Measurements from ENCODE around the gene NBPF9. TPM values are rescaled to one million over a fixed set of nuclear protein-coding genes. Genes with fewer than 3 reads are reported as not detected.
A peak's percentile ranks its signal among the peaks of the same experiment; 100 is the strongest.
"Not testable (repeated sequence)": the region's sequence is repeated elsewhere in the genome, so short reads cannot be mapped to it uniquely, and the experiment has no call there.

The NBPF9 gene
- total RNA-seq, 1 experiment from 2014 or later, result 4.5 TPM

DNA sequence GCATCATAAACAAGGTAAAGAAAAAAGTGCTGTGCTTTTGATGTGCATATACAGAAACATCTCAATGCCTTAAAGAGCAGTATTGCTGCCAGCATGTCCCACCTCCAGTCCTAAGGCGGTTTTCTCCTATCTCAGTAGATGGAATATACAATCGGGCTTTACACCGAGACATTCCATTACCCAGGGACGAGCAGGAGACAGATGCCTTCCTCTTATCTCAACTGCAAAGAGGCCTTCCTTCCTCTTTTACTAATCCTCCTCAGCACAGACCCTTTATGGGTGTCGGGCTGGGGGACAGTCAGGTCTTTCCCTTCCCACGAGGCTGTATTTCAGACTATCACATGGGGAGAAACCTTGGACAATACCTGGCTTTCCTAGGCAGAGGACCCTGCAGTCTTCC lies 10.2 kb downstream of the NBPF9 start:
- H3K4me1 Mint-ChIP-seq; ATAC-seq; H3K36me3 Mint-ChIP-seq; H3K27ac Mint-ChIP-seq; POLR2A ChIA-PET; H3K4me3 Mint-ChIP-seq; H3K9me3 Mint-ChIP-seq; DNase-seq (ENCODE audit: low spot score); CTCF ChIA-PET: not testable (repeated sequence)
- peaks cover 57% of the 10 kb centered on the region for H3K27me3 Mint-ChIP-seq (ENCODE audit: low read depth)

DNA sequence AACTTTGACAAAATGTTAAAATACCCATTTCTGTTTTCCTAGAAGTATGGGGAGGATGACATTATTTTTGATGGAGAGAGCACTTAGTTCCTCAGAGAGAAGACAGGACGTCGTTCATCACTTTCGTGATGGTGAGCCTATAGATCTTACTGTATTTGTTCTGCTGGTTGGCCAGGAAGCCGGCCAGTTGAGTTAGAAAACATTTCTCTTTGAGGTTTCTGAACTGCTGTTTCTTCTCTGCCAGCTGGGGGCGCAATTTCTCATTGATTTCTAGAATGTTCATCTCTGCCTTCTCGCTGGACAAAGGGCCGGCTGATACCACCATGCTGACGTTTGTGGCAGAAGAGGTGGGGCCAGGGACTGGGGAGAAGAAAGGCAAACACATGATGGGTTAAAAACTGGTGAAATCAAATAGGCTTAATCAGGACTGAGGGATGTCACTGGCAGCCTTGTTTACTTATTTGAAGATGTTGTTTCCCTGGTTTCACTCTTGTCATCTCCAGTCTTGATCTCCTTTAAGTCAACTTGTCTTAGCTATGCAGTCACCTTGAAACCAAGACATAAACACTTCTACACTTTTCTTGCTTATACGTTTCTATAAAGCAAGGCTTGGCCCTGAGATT lies 27.7 kb downstream of the NBPF9 start:
- H3K27ac Mint-ChIP-seq; H3K4me3 Mint-ChIP-seq; H3K27me3 Mint-ChIP-seq (ENCODE audit: low read depth); ATAC-seq; H3K9me3 Mint-ChIP-seq; H3K36me3 Mint-ChIP-seq; POLR2A ChIA-PET; H3K4me1 Mint-ChIP-seq; DNase-seq (ENCODE audit: low spot score); CTCF ChIA-PET: not testable (repeated sequence)
- TF ChIP-seq, protein P1, sequence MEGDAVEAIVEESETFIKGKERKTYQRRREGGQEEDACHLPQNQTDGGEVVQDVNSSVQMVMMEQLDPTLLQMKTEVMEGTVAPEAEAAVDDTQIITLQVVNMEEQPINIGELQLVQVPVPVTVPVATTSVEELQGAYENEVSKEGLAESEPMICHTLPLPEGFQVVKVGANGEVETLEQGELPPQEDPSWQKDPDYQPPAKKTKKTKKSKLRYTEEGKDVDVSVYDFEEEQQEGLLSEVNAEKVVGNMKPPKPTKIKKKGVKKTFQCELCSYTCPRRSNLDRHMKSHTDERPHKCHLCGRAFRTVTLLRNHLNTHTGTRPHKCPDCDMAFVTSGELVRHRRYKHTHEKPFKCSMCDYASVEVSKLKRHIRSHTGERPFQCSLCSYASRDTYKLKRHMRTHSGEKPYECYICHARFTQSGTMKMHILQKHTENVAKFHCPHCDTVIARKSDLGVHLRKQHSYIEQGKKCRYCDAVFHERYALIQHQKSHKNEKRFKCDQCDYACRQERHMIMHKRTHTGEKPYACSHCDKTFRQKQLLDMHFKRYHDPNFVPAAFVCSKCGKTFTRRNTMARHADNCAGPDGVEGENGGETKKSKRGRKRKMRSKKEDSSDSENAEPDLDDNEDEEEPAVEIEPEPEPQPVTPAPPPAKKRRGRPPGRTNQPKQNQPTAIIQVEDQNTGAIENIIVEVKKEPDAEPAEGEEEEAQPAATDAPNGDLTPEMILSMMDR (IDR thresholded peaks at IDR 0.05), result 0 out of 2 replicates have a peak, but pooled peaks have one; percentile 17

DNA sequence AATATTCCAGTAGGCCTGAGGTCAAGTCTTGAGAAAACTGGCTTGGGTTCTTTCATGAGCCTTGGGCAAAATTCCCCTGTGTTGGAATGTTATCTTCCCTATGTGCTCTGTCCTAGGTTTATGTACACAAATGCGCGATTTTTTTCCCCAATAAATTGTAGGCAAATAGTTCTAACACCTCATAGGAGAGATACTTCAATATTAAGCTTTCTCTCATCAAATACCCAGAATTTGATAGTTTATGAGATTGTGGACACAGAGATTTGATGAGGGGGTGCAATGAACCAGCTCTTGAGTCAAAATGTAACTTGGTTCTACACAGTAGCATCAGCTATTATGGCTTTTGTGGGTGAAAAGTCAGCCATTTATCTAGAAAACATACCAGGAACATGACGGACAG lies 38.7 kb downstream of the NBPF9 start:
- DNase-seq (ENCODE audit: low spot score); H3K27me3 Mint-ChIP-seq (ENCODE audit: low read depth); H3K4me1 Mint-ChIP-seq; ATAC-seq; H3K27ac Mint-ChIP-seq; POLR2A ChIA-PET; H3K4me3 Mint-ChIP-seq; CTCF ChIA-PET; H3K36me3 Mint-ChIP-seq; H3K9me3 Mint-ChIP-seq: not testable (repeated sequence)

DNA sequence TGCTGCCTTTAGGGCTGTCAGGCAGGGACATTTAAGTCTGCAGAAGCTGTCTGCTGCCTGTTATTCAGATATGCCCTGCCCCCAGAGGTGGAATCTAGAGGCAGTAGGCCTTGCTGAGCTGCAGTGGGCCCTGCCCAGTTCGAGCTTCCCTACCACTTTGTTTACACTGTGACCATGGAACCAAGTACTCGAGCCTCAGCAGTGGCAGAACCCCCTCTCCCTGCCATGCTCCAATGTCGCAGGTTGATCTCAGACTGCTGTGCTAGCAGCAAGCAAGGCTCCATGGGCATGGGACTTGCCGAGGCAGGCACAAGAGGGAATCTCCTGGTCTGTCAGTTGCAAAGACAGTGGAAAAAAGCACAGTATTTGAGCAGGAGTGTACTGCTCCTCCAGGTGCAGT lies 60.3 kb downstream of the NBPF9 start:
- CTCF ChIA-PET, H3K27ac Mint-ChIP-seq, POLR2A ChIA-PET: not testable (repeated sequence)

DNA sequence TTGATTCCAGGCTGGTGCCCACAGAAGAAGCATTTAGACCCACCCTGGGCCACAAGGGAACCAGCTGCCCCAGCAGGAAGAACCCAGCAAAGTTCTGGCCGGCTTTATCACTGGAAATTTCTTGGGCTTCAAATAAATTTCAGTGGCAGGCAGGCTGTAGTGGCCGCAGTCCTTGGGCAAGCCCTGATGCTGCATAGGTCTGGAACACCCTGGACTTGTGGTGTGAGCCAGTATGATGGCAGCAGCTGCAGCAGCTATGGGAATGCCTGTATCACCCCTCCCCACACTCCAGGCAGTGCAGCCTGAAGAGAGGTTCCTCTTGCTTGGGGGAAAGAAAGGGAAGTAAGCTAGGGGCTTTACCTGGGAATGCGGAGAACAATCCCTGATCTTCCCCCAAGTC lies 69.4 kb downstream of the NBPF9 start:
- H3K27ac Mint-ChIP-seq; CTCF ChIA-PET; DNase-seq (ENCODE audit: low spot score): not testable (repeated sequence)

More for the DNA sequence above, 60.3 kb downstream of the NBPF9 start:
- DNase-seq (ENCODE audit: low spot score); ATAC-seq; H3K4me3 Mint-ChIP-seq; H3K36me3 Mint-ChIP-seq; H3K4me1 Mint-ChIP-seq: not testable (repeated sequence)
- peaks cover 13% of the 10 kb centered on the region for H3K9me3 Mint-ChIP-seq
- peaks cover 11% of the 10 kb centered on the region; the same call in 1 of the 2 replicates for H3K27me3 Mint-ChIP-seq (ENCODE audit: low read depth)

DNA sequence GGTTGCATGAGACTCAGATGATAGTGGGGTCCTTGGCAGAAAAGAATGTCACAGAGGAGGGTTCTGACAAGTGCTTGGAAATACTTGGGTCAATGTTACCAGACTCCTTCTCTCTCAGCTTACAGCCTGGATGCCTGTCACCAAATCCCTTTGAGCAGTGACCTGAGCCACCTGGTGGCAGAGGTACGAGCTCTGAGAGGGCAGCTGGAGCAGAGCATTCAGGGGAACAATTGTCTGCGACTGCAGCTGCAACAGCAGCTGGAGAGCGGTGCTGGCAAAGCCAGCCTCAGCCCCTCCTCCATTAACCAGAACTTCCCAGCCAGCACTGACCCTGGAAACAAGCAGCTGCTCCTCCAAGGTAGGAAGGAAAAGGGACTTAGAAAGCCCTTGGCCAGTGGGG lies 79.0 kb downstream of the NBPF9 start:
- POLR2A ChIA-PET; CTCF ChIA-PET; H3K9me3 Mint-ChIP-seq; H3K36me3 Mint-ChIP-seq; H3K27me3 Mint-ChIP-seq (ENCODE audit: low read depth); DNase-seq (ENCODE audit: low spot score); H3K27ac Mint-ChIP-seq; H3K4me3 Mint-ChIP-seq; H3K4me1 Mint-ChIP-seq: not testable (repeated sequence)
- peak; percentile 89 for ATAC-seq

More for the DNA sequence above, 69.4 kb downstream of the NBPF9 start:
- POLR2A ChIA-PET; ATAC-seq; H3K4me3 Mint-ChIP-seq; H3K4me1 Mint-ChIP-seq; H3K27me3 Mint-ChIP-seq (ENCODE audit: low read depth); H3K9me3 Mint-ChIP-seq; H3K36me3 Mint-ChIP-seq: not testable (repeated sequence)

DNA sequence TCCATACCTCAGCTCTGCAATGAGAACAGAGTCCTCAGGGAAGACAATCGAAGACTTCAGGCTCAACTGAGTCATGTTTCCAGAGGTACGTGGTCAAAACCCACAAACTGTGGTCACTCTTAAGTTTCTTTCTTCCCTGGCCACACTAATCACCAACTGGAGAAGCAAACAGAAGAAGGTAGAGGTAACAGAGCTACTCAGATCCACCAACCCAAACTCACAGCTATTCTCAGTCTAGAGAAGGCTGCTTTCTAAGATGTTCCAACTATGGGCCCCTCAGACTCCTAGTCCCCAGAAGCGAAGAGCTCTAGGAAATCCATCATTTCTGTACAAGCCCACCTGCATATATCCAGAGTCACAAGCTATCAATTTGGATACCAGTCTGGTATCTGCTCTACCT lies 84.8 kb downstream of the NBPF9 start:
- POLR2A ChIA-PET; H3K27ac Mint-ChIP-seq; DNase-seq (ENCODE audit: low spot score); H3K36me3 Mint-ChIP-seq; ATAC-seq; H3K4me3 Mint-ChIP-seq; H3K27me3 Mint-ChIP-seq (ENCODE audit: low read depth); H3K9me3 Mint-ChIP-seq; CTCF ChIA-PET; H3K4me1 Mint-ChIP-seq: not testable (repeated sequence)

DNA sequence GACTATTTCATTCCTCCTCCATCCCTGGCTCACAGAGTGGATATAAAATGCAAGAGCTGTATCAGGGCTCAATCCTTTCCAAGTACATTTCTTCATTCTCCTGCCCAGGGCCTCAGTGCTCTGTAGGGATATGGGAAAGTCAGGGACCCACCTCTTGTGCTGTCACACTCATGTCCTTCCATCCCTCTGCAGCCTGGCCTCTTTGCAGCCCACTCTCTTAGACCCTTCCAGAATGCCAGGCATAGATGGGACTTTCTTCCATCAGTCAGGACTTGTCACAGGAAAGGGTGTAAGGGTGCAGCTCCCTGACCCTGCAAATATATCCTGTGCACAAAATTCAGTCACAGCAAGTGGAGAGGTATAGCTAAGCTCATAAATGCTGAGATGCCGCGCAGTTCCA lies 86.7 kb downstream of the NBPF9 start:
- CTCF ChIA-PET; H3K4me1 Mint-ChIP-seq; ATAC-seq; H3K9me3 Mint-ChIP-seq; H3K27ac Mint-ChIP-seq; DNase-seq (ENCODE audit: low spot score); H3K36me3 Mint-ChIP-seq; H3K27me3 Mint-ChIP-seq (ENCODE audit: low read depth); H3K4me3 Mint-ChIP-seq; POLR2A ChIA-PET: not testable (repeated sequence)

DNA sequence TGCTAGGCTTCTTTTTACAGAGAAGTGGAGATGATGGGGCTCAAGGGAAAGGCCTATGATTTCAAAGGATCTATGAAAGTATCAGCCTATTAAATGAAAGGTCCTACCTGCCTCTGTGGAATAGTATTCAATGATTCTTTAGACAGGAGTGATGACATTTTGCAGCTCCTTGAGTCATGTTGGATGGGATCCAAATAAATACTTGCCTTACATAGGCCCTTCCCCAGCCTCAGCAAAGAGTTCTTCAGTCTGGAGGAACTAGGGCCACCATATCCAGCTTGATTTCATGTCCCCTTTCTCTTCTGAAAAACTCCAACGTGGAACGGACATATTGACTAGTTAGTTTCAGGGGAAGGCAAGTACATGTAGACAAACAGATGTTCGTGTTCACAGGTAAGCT lies 87.8 kb downstream of the NBPF9 start:
- H3K36me3 Mint-ChIP-seq; H3K27me3 Mint-ChIP-seq (ENCODE audit: low read depth); CTCF ChIA-PET; ATAC-seq; DNase-seq (ENCODE audit: low spot score); H3K4me3 Mint-ChIP-seq; H3K9me3 Mint-ChIP-seq; POLR2A ChIA-PET; H3K27ac Mint-ChIP-seq; H3K4me1 Mint-ChIP-seq: not testable (repeated sequence)

DNA sequence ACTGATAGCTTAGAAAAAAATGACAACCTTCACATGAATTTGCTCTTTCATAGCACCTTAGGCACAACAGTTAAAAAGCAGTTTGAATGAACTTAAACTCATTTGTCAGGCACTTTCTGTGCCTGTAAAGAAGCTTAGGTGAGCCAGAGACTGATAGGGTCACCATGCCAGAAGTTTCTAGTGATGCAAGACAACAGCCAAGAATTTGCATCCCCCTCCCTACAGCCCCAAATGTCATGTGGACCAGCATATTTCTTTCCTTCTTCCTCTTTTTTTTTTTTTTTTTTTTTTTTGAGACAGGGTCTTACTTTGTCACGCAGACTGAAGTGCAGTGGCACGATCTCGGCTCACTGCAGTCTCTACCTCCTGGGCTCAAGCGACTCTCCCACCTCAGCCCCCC lies 89.8 kb downstream of the NBPF9 start:
- H3K4me1 Mint-ChIP-seq; CTCF ChIA-PET; ATAC-seq; POLR2A ChIA-PET; H3K27me3 Mint-ChIP-seq (ENCODE audit: low read depth); H3K27ac Mint-ChIP-seq; DNase-seq (ENCODE audit: low spot score); H3K4me3 Mint-ChIP-seq; H3K9me3 Mint-ChIP-seq; H3K36me3 Mint-ChIP-seq: not testable (repeated sequence)

DNA sequence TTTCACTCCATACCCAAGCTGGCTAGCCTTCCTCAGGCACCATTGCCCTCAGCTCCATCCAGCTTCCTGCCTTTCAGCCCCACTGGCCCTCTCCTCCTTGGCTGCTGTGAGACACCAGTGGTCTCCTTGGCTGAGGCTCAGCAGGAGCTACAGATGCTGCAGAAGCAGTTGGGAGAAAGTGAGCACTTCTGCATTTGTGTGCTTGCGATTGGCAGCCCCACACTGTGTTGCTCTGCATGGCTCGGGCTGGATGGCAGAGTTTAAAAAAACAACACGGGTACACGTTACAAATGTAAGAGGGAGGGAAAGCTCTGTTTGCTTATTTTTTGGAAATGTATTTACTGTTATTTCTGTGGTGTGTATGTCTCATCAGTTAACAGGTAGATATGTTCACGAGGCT lies 90.8 kb downstream of the NBPF9 start:
- H3K9me3 Mint-ChIP-seq; H3K27me3 Mint-ChIP-seq (ENCODE audit: low read depth); H3K4me3 Mint-ChIP-seq; POLR2A ChIA-PET; ATAC-seq; CTCF ChIA-PET; DNase-seq (ENCODE audit: low spot score); H3K36me3 Mint-ChIP-seq; H3K4me1 Mint-ChIP-seq; H3K27ac Mint-ChIP-seq: not testable (repeated sequence)

DNA sequence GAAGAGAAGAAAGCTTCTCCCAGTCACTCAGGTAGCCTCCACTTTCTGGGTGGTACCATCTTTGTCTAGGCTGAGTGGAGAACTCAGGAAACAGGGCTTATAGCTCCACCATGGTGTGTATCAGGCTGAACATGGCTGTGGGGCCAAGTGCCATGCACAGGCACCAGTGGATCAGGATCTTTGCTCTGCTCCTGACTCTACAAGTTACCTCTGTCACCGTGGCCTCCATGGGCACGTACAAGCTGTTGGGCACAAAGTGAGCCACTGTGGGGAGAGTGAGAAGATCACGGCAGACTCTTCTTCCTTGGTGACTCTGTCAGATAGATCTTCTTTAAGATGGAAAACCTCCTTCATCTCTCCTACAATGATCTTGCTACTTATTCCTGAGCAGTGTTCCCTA lies 93.6 kb downstream of the NBPF9 start:
- POLR2A ChIA-PET; H3K4me3 Mint-ChIP-seq; H3K9me3 Mint-ChIP-seq; DNase-seq (ENCODE audit: low spot score); H3K27me3 Mint-ChIP-seq (ENCODE audit: low read depth); CTCF ChIA-PET; H3K4me1 Mint-ChIP-seq; H3K36me3 Mint-ChIP-seq; ATAC-seq; H3K27ac Mint-ChIP-seq: not testable (repeated sequence)
